Peyer's patch (tissue), 4 donors: Measurements from ENCODE around the gene PDE8B. TPM values are rescaled to one million over a fixed set of nuclear protein-coding genes. Genes with fewer than 3 reads are reported as not detected.

Experiments
- DNase-seq, 3 donors: peaks; one replicate each; pipeline ENCODE4 v3.0.0-alpha.2; 2017 to 2019
- H3K27ac ChIP-seq, 4 donors: fragments of 200-600 bp; sonication (generic); one replicate each; pipeline ENCODE4 v1.5.1; 2016 to 2019
- H3K27me3 ChIP-seq, 2 donors: fragments of 200-600 bp; sonication (generic); one replicate each; pipeline ENCODE4 v1.5.1; 2019
- H3K36me3 ChIP-seq, 3 donors: fragments of 200-600 bp; sonication (generic); one replicate each; pipeline ENCODE4 v1.5.1; 2016 to 2019
- H3K4me1 ChIP-seq, 4 donors: fragments of 200-600 bp; sonication (generic); one replicate each; pipeline ENCODE4 v1.5.1; 2016 to 2019
- H3K4me3 ChIP-seq, 4 donors: fragments of 200-600 bp; sonication (generic); 1 replicate in 3 of 4; 2 replicates in 1 of 4; pipeline ENCODE4 v1.5.1; 2016 to 2019; ENCODE audit warnings: mild to moderate bottlenecking in 1 of 4
- H3K9me3 ChIP-seq, 4 donors: fragments of 200-600 bp; sonication (generic); one replicate each; pipeline ENCODE4 v1.5.1; 2016 to 2019; ENCODE audit warnings: mild to moderate bottlenecking in 1 of 4
- CTCF ChIP-seq, 6 experiments: fragments of 450-650 bp in 4 of 6; fragments of 200-600 bp in 2 of 6; sonication (generic) in 1 of 6; IDR thresholded peaks; one replicate each; pipeline ENCODE4 v1.5.1; 2017 to 2019; ENCODE audit warnings: antibody characterized with exemption in 6 of 6, mild to moderate bottlenecking in 3 of 6, moderate library complexity in 1 of 6
- POLR2A ChIP-seq, 2 donors: fragments of 450-650 bp; IDR thresholded peaks; one replicate each; pipeline ENCODE4 v1.5.1; 2017; ENCODE audit warnings: antibody characterized with exemption in 2 of 2, mild to moderate bottlenecking in 2 of 2, moderate library complexity in 2 of 2
- total RNA-seq, 4 donors: library from RNA; depleted of rRNA; stranded (reverse); fragments of >200 nt; gene quantifications; one replicate each; pipeline ENCODE4 v1.1.0, GENCODE V29; 2016

The PDE8B gene
- total RNA-seq, 4 donors from 2014 or later = 0.94 to 3.1 (median 1.9) TPM

GRCh38 chr5:77232574-77233358 lies 22.3 kb downstream of the PDE8B start:
- Histone ChIP-seq H3K4me3 (no peak overlapping the region), H3K9me3 (no peaks in the 10 kb centered on the region), H3K4me1 (no peaks in the 10 kb centered on the region), H3K36me3 (no peaks in the 10 kb centered on the region), H3K27ac (no peak overlapping the region), H3K27me3 (no peaks in the 10 kb centered on the region)
- no peak for DNase-seq
- TF ChIP-seq CTCF (IDR thresholded peaks at IDR 0.05) (no peak), POLR2A (IDR thresholded peaks at IDR 0.05) (no peak)

GRCh38 chr5:77235846-77236721 lies 25.6 kb downstream of the PDE8B start:
- Histone ChIP-seq H3K4me3 (no peak overlapping the region), H3K27me3 (no peaks in the 10 kb centered on the region), H3K36me3 (no peaks in the 10 kb centered on the region), H3K27ac (no peak overlapping the region), H3K9me3 (no peaks in the 10 kb centered on the region), H3K4me1 (no peaks in the 10 kb centered on the region)
- DNase-seq = no peak
- TF ChIP-seq CTCF (IDR thresholded peaks at IDR 0.05) (no peak), POLR2A (IDR thresholded peaks at IDR 0.05) (no peak)

- Histone ChIP-seq H3K36me3 (no peaks in the 10 kb centered on the region), H3K27ac (no peak overlapping the region), H3K9me3 (no peaks in the 10 kb centered on the region), H3K4me1 (no peaks in the 10 kb centered on the region), H3K27me3 (no peaks in the 10 kb centered on the region), H3K4me3 (no peak overlapping the region)
- no peak for TF ChIP-seq POLR2A (IDR thresholded peaks at IDR 0.05)
- peak in 3 of 6 experiments; percentile 28 to 35 (median 33) for TF ChIP-seq CTCF (IDR thresholded peaks at IDR 0.05)
- no peak for DNase-seq
These were observed 28.8 kb downstream of the PDE8B start for GRCh38 chr5:77239126-77239741.

- Histone ChIP-seq H3K36me3 (no peaks in the 10 kb centered on the region), H3K4me1 (no peaks in the 10 kb centered on the region), H3K9me3 (no peaks in the 10 kb centered on the region), H3K27ac (no peak overlapping the region), H3K4me3 (no peak overlapping the region), H3K27me3 (no peaks in the 10 kb centered on the region)
- DNase-seq = no peak
- TF ChIP-seq POLR2A (IDR thresholded peaks at IDR 0.05) = no peak
- no peak for TF ChIP-seq CTCF (IDR thresholded peaks at IDR 0.05)
These were observed 31.0 kb downstream of the PDE8B start for GRCh38 chr5:77241444-77241843.

- TF ChIP-seq POLR2A (IDR thresholded peaks at IDR 0.05) = no peak
- TF ChIP-seq CTCF (IDR thresholded peaks at IDR 0.05) = no peak
- no peak for DNase-seq
- no peaks in the 10 kb centered on the region for H3K4me1 ChIP-seq
- H3K27me3 ChIP-seq = no peaks in the 10 kb centered on the region
- H3K9me3 ChIP-seq = no peaks in the 10 kb centered on the region
- H3K27ac ChIP-seq = no peak overlapping the region
- no peak overlapping the region for H3K4me3 ChIP-seq
- no peaks in the 10 kb centered on the region for H3K36me3 ChIP-seq
These were observed 39.0 kb downstream of the PDE8B start for GRCh38 chr5:77249475-77249874.
